Stimulated activated CD8-positive, alpha-beta memory T cell treated with anti-CD3 and anti-CD28 coated beads, Interleukin-2, amount 100 ng/mL, for 48 hours (primary cell): Measurements from ENCODE around the gene OR10P1.
"Not testable (repeated sequence)": the region's sequence is repeated elsewhere in the genome, so short reads cannot be mapped to it uniquely, and the experiment has no call there.

Experiments used
- DNase-seq, 2 donors: peaks; one replicate each; pipeline ENCODE4 v3.0.0-alpha.2; 2020; ENCODE audit warnings: low read depth in 2 of 2

Gene OR10P1, protein sequence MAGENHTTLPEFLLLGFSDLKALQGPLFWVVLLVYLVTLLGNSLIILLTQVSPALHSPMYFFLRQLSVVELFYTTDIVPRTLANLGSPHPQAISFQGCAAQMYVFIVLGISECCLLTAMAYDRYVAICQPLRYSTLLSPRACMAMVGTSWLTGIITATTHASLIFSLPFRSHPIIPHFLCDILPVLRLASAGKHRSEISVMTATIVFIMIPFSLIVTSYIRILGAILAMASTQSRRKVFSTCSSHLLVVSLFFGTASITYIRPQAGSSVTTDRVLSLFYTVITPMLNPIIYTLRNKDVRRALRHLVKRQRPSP

DNA sequence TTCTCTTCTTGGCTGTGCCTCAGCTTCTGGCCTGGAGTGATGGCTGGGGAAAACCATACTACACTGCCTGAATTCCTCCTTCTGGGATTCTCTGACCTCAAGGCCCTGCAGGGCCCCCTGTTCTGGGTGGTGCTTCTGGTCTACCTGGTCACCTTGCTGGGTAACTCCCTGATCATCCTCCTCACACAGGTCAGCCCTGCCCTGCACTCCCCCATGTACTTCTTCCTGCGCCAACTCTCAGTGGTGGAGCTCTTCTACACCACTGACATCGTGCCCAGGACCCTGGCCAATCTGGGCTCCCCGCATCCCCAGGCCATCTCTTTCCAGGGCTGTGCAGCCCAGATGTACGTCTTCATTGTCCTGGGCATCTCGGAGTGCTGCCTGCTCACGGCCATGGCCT, at the start of gene OR10P1:
TSS of gene OR10P1 (plus strand) at position 40 of the 400 bp plus-strand sequence. CDS start at position 40, 0 bp downstream.
- no peak for DNase-seq

DNA sequence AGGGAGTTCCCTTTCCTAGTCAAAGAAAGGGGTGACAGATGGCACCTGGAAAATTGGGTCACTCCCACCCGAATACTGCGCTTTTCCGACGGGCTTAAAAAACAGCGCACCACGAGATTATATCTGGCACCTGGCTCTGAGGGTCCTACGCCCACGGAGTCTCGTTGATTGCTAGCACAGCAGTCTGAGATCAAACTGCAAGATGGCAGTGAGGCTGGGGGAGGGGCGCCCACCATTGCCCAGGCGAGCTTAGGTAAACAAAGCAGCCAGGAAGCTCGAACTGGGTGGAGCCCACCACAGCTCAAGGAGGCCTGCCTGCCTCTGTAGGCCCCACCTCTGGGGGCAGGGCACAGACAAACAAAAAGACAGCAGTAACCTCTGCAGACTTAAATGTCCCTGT, 46.5 kb upstream of the OR10P1 start:
- not testable (repeated sequence) for DNase-seq

DNA sequence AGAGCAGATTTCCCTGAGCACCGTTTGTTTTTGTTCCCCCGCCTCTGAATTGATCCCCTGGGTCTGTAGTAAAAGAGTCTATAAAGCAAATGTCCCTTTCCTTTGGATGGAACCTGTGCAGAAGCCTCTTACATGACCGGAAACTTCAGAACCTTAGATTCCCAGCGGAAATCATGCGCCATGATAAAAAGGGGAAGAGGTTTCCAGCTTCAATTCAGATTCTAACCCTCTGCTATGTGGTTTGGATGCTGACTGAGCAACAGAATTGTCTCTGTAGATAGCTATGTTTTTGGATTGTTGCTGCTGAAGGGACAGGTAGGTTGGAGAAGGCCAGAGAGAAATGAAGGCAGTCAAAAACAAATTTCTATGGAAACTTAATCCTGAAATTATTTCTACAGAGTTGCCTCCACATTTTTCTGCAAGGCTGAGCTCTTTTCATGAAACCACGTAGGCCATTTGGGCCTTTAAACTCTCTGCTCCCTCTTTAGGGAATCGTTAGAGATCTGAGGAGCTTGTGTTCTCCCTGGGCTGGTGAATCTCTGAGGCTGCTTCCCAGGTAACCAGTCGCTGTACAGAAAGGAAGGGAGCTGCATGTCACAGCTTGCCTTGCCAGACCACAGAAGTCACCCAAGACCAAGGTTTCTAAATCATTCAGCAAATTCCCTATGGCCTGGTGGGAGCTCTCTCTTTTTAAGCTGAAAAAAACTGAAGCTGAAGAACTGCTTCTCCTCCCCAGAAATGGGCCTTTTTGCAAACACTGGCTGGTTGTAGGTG, 28.7 kb upstream of the OR10P1 start:
- DNase-seq: no peak

DNA sequence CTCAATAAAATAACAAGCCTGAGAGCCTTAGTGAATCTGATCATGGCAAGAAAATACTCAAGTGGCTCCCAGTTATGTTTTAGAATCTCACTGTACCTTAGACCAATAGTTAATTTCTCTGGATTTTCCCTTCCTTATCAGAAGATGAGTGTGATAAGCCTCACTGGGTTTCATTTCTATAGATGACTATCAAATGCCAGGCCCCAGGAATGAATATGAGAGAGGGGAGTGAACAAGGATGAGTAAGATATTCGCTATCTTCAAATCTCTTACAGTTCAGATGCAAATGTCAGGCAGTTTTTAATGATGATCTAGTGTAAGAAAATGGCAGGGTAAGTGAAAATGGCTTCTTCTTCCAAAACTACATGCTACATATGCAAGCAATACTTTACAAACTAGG, 26.1 kb upstream of the OR10P1 start:
- no peak for DNase-seq

DNA sequence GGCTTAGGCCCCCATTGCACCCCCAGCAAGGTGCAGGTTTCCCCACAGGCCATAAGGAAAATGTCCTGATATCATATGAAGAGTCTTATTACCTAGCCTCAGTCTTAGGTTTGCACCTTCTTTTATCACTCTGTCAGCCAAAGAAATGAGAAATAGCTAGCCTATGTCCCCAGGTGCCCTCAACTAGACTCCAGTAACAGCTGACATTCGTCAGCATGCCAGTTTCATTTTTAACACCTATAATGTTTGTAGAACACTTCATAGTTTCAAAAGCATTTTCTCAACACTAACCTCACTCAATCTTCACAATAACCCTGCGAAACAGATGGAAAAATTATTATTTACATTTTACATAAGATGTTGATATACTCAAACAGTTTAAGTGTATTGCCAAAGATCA, 24.0 kb upstream of the OR10P1 start:
- no peak for DNase-seq

DNA sequence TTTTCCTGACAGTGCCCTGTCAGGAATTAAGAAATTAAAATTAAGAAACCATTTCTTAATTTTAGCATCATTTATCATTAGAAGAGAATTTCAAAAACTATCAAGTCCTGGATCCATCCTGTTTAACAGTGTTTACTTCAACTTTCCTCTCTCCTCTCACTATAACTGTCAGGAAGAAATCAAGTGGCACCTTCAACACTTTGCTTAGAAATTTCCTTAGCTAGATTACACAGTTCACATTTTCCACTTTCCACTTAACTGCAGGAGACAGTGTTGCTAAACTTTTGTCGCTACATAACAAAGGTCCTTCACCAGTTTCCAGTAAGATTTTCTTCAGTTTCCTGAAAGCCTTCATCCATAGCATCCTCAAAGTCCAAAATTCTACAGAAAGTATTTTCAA, 21.9 kb upstream of the OR10P1 start:
- no peak for DNase-seq

DNA sequence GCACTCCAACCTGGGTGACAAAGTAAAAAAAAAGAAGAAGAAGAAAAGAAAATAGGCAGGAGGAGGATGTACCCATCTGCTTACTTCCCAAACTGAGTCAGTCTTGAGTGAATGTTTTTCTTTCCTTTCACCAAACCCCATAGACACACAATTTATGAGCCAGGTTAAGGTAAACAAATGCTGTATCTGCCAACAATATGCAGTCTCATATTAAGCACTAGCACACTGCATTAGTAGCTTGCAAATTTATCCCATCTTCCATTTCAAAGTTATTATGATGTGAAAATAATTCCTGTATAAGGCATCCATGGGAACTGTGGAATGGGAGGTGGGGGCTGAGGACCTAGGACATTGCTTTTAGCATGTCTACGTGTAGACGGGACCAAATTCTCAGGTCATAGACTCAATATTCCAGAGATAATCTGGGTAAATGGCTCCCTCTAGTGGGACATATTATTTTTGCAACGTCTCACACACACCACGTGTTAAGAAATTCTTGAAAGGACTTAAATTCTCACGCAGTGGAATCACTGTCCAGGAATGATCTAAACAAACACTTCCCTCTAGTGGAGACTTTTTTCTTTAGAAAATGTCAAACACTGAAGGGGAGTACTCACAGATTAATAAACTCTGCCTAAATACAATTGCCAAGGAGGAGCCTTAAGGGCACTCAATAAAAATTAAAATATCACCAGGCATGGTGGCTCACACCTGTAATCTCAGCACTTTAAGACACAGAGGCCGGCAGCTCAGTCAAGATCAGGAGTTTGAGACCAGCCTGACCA, 17.1 kb upstream of the OR10P1 start:
- no peak for DNase-seq

DNA sequence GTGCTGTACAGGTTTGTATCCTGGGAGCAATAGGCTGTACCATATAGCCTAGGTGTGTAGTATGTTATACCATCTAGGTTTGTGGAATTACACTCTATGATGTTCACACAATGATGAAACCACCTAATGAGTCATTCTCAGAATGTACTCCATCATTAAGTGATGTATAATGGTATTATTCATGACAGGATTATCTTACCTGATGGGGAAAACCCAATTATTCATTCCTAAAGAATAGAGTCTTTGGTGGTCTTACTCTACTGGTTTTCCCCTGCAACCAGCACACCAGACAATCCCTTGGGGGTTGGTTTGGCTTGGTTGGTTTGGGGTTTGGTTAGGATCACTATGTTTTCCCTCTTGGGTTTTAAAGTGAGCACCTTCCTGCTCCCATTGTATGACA, 12.6 kb upstream of the OR10P1 start:
- DNase-seq: peak in 1 of 2 donors; percentile 10

DNA sequence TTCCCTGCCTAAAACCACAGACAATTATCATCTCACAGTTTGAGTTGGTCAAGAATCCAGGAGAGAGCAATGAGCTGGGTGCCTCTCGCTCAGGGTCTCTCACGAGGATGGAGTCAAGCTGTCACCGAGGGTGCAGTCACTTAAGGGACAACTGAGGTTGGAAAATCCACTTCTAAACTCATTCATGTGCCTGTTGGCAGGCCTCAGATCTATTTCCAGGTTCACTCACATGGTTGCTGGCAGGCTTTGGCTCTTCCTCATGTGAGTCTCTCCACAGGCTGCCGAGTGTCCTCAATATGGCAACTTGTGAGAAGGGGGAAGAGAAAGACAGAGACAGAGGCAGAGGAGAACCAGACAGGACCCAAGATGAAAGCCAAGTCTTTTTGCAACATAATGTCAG, 10.5 kb upstream of the OR10P1 start:
- DNase-seq: no peak

DNA sequence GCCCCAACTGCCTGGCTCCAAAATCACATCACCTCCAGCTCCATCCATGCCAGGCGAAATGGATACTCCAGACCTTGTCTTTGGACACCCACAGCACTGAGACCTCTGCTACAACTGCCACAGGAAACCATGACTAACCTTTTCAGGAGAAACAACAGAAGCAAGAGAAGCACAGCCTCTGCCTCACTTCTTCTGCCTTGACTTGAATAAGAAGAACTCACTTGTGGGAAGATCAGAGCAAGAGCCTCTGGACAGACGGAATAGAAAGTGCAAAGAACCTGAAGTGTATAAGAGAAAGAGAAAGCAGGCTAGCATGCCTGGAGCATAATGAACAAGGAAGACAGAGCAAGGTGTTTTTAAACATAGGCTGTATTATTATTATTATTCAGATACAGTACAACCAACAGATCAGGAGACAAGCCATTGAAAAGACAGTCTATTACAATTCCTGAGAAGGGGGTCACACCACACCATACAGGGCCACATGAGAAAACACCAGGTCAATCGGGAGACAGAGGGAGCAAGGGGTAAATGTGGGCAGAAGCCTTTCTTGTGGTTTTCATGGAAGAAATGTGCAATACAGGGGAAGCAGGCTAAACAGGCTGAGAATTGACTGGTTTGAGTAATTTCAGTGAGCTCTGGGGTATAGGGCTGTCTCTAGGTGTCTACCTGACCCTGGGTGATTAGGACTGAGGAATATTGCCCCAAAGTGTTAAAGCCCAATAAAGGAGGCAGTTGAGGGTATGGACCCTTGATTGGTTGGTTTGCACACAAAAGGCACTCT, 7.4 kb upstream of the OR10P1 start:
- DNase-seq: peak in 1 of 2 donors; percentile 3

DNA sequence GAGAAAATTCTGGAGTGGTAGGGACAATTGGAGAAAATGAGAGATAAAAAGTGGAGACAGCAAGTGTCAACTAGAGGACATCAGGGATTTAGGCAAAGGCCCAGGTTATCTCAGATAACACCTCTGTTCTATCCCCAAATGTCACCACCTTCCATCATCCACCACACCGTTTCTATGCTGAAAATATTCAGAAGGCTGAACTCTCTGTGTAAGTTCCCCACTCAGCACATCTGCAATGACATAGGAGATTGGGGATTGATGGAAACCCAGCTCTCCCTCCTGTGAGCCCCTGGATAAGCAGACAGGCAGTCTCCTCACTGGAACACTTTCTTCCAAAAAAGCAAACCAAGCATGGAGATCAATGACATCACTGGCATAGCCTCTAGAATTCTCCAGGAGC, 5.6 kb upstream of the OR10P1 start:
- DNase-seq: no peak

DNA sequence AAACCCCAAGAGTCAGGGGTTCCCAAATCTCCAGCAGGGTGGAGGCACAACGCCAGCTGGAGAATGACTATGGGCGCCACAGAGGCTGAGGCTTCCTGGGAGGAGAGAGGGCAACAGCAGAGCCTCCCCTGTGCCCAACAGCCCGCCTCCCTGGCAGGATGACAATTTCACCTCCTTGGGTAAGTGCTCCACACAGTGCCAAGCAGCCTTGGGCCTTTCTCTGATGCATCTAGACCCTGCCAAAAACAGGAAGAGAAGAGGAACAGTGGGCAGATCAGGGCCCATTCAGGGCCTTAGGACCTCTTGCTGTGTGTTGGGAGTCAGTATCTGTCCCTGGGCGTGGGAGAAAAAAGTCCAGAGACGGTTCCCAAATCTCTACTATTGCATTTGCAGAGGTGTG, 5.0 kb upstream of the OR10P1 start:
- DNase-seq: no peak

DNA sequence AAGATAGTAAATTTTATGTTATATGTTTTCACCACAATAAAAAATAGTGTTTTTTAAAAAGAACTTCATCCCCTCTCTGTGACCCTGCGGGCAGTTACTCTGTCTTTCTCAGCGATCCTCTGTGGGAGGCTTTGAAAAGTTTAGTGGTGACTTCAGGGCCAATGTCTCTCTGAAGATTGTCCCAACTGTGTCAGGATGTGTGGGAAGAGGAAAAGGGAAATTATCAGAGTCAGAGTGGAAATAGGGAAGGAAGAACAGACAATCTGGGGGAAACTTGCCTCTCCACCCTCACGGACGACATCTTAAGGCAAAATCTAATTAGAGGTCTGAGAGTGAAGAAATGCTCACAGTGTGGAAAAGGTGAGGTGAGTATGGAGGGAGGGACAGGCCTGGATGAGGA, 3.5 kb upstream of the OR10P1 start:
- no peak for DNase-seq

DNA sequence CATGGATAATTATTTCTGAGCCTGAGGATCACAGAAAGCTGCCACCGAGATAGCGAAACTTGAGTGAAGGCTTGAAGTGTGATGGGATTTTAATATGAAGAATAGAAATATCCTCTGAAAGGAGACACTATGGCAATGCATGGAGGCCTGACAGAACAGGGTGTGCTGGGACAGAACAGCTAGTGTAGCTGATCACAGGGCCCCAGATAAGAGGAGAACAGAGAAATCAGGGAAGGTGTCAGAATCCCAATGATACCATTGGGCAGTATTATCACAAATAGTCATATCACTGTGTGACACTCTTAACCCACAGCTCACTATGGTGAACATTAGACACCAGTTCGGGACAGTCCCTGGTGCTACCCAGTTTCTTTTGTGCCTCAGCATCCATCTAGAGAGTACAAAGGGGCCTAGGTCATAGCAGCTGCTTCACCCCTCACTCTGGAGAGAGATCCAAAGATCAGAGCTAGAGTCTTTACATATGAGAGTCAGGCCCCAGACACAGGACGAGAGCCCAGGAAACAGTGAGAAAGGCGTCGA, 506 bp upstream of the OR10P1 start:
- DNase-seq: no peak

DNA sequence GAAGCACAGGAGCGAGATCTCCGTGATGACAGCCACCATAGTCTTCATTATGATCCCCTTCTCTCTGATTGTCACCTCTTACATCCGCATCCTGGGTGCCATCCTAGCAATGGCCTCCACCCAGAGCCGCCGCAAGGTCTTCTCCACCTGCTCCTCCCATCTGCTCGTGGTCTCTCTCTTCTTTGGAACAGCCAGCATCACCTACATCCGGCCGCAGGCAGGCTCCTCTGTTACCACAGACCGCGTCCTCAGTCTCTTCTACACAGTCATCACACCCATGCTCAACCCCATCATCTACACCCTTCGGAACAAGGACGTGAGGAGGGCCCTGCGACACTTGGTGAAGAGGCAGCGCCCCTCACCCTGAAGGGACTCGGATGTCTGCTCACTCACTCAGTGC, 775 bp downstream of the OR10P1 start:
- DNase-seq: peak in 1 of 2 donors; percentile 14

DNA sequence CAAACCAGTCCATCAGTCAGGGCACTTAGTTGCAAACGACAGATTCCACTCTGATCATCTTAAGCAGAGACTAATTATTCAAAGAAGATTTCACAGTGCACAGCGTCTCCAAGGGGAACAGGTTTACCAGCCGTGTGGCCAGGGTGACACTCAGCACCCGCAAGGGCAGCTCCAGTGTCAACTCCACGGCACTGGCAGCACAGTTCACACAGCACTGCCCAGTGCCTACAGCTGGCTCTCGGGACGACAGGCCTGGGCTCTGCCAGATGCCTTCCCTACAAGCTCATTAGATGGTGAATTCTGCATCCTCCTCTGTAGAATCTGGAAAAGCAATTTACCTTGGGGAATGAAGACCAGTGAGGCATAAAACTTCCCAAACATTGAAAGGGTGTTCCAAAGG, 4.9 kb downstream of the OR10P1 start:
- no peak for DNase-seq

DNA sequence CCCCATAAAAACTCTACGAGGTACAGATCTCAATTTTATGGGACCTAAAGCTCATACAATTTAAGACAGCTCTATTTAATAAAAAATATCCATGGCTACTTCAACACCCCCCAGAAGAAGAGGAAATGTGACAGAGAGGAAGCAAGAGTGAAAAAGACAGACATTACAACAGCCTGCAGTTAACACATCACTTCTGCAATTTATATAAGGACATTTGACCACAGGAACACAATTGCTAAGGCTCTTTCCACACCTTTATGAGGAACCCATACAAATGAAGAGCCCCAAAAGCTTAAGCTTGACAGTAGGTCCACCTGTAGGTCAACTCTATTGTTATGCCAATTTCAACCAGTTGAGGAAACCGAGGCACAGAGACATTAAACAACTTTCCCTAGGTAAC, 5.6 kb downstream of the OR10P1 start:
- no peak for DNase-seq

DNA sequence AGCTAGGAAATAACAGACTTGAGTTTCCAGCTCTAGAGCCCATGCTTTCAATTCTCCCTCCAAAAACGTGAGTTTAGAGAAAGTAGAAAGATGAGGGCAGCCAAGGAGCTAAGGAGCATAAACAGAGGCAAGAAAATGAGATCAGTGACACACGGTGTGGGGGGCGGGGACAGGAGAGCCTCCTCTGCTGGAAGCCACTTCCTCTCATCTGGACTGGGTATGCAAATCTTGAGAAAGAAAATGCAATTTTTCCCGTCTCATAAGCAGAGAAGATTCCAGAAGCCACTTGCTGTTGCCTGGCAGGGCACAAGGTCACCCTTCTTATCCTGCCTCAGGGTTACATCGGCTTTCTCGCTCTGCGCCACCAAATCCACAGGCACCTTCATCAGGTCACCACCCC, 6.0 kb downstream of the OR10P1 start:
- no peak for DNase-seq

DNA sequence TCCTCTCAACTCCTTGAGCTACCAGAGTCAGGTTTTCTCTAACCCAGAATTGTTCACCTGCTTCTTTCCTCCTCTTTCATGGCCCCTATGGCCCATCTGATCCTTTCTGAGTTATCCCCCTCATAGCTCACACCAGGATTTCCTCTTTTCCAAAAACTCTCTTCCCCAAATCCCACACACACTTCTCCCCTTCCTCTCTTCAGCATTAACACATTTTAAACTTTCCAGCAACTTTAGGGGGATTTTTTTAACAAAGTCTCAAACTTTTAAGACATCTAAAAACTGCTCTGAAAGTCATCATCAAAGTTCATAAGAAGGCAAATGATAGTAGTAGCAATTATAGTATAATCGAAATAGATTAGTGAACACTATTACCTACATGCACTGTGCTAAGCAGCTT, 7.9 kb downstream of the OR10P1 start:
- no peak for DNase-seq

DNA sequence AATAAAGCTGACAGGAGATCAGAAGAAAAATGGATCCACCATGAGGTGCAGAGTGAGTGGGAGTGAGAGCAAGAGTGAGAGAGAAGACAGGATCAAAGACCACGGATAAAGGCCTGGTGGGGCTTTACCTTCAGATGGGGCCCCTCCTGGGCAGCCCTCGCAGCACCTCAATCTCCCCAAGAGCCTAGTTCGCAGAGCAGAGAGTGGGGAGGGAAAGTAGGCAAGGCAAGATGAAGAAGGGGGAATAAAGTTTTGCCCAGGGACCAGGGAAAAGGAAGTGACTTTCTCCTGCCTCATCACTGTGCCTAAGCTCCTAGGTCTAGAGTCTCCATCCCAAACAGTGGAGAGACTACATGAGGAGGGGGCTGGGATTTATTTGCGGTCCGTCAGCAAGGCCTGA, 10.3 kb downstream of the OR10P1 start:
- no peak for DNase-seq

DNA sequence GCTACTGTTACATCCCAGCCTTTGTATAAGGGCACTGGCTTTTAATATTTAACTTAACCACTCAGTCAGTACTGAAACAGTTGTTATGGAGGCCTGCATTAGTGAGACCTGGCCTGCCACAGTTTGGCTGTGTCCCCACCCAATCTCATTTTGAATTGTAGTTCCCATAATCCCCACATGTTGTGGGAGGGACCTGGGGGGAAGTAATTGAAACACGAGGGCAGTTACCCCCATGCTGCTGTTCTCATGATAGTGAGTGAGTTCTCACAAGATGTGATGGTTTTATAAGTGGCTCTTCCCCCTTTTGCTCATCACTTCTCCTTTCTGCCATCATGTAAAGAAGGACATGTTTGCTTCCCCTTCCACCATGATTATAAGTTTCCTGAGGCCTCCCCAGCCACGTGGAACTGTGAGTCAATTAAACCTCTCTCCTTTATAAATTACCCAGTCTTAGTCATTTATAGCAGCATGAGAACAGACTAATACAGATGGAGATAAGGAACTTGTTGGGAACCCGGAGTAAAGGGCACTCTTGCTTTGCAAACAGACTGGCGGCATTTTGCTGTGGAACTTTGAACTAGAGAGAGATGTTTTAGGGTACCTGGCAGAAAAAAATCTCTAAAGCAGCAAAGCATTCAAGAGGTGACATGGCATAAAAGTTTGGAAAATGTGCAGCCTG, 14.1 kb downstream of the OR10P1 start:
- not testable (repeated sequence) for DNase-seq
